H1 (cell line): Measurements from ENCODE around the gene UBTD1. TPM values are rescaled to one million over a fixed set of nuclear protein-coding genes. Genes with fewer than 3 reads are reported as not detected.

ENCODE experiments used
- CTCF ChIA-PET: fragments of 300-600 bp; sonication (Branson Sonifier 250); formaldehyde crosslinking; loops from one replicate; lab custom pipeline; 2021; ENCODE audit not compliant: partially characterized antibody; lab: Charles Lee
- POLR2A ChIA-PET: fragments of 300-600 bp; sonication (Branson Sonifier 250); formaldehyde crosslinking; loops from one replicate; lab custom pipeline; 2021; ENCODE audit warnings: inconsistent platforms; ENCODE audit not compliant: partially characterized antibody; lab: Charles Lee
- DNase-seq, 2 experiments: peaks; one replicate each; pipeline versions ENCODE4 v3.0.0 to v3.0.0-alpha.2; 2010 to 2022; ENCODE audit warnings: low spot score in 2 of 2, low read depth in 1 of 2, mixed read lengths in 1 of 2
- FAIRE-seq: peaks from 2 replicates; lab custom pipeline; 2011; peaks lifted over from hg19 to GRCh38; lab: Jason Lieb, UNC
- H2AFZ ChIP-seq: 2 replicates; pipeline ENCODE4 v1.8.1; 2012; ENCODE audit warnings: low read length, inconsistent platforms
- H2AK5ac ChIP-seq: 2 replicates; pipeline ENCODE4 v1.6.1; 2013; ENCODE audit warnings: low read depth, low read length
- H2BK120ac ChIP-seq: replicated peaks from 2 replicates; pipeline ENCODE3; 2013; ENCODE audit warnings: low read depth, low read length, inconsistent platforms
- H2BK12ac ChIP-seq: 2 replicates; pipeline ENCODE4 v1.6.1; 2013; ENCODE audit warnings: low read depth, low read length
- H2BK15ac ChIP-seq: 2 replicates; pipeline ENCODE4 v1.6.1; 2013; ENCODE audit warnings: low read length
- H2BK20ac ChIP-seq: 2 replicates; pipeline ENCODE4 v1.6.1; 2013; ENCODE audit warnings: low read length
- H2BK5ac ChIP-seq: 2 replicates; pipeline ENCODE4 v1.6.1; 2013; ENCODE audit warnings: low read depth, low read length
- H3K14ac ChIP-seq: 2 replicates; pipeline ENCODE4 v1.6.1; 2013; ENCODE audit warnings: inconsistent platforms; ENCODE audit not compliant: insufficient read length
- H3K18ac ChIP-seq: 2 replicates; pipeline ENCODE4 v1.6.1; 2013; ENCODE audit warnings: low read length; ENCODE audit errors: extremely low read depth
- H3K23ac ChIP-seq: 2 replicates; pipeline ENCODE4 v1.6.1; 2013; ENCODE audit warnings: inconsistent platforms; ENCODE audit not compliant: insufficient read length
- H3K23me2 ChIP-seq: 2 replicates; pipeline ENCODE4 v1.6.1; 2013; ENCODE audit warnings: low read depth, low read length
- H3K27ac ChIP-seq: 2 replicates; pipeline ENCODE4 v1.6.1; 2011; ENCODE audit warnings: low read depth, low read length, inconsistent platforms
- H3K27me3 ChIP-seq, 4 experiments: replicated peaks in 1 of 4; 1 replicate in 1 of 4; 2 replicates in 3 of 4; pipeline versions ENCODE4 v1.6.1 to v1.8.1; 2011 to 2013; ENCODE audit warnings: low read length in 3 of 4, mild to moderate bottlenecking in 3 of 4, inconsistent platforms in 2 of 4, mixed read lengths in 2 of 4, moderate library complexity in 1 of 4; ENCODE audit not compliant: control insufficient read depth in 3 of 4, insufficient read depth in 3 of 4; ENCODE audit errors: extremely low read depth in 1 of 4
- H3K36me3 ChIP-seq, 4 experiments: 2 replicates each; pipeline versions ENCODE4 v1.6.1 to v1.8.1; 2011 to 2013; ENCODE audit warnings: mild to moderate bottlenecking in 4 of 4, low read length in 3 of 4, moderate library complexity in 2 of 4, control low read depth in 1 of 4, inconsistent platforms in 1 of 4; ENCODE audit not compliant: insufficient read depth in 4 of 4, control insufficient read depth in 2 of 4
- H3K4ac ChIP-seq: replicated peaks from 2 replicates; pipeline ENCODE3; 2013; ENCODE audit warnings: low read length, low read depth, mixed read lengths, inconsistent platforms; ENCODE audit not compliant: insufficient read length
- H3K4me1 ChIP-seq, 4 experiments: replicated peaks in 1 of 4; 1 replicate in 1 of 4; 2 replicates in 3 of 4; pipeline versions ENCODE4 v1.6.1 to v1.8.1; 2011 to 2013; ENCODE audit warnings: low read length in 3 of 4, inconsistent platforms in 2 of 4, mixed read lengths in 1 of 4; ENCODE audit not compliant: insufficient read depth in 4 of 4, control insufficient read depth in 3 of 4
- H3K4me2 ChIP-seq, 2 experiments: 2 replicates each; pipeline versions ENCODE4 v1.6.1 to v1.8.1; 2011 to 2013; ENCODE audit warnings: low read depth in 2 of 2, low read length in 2 of 2, control low read depth in 1 of 2, inconsistent platforms in 1 of 2, mild to moderate bottlenecking in 1 of 2; ENCODE audit not compliant: insufficient read depth in 1 of 2
- H3K4me3 ChIP-seq, 4 experiments: fragments of 200-600, 300-600 bp in 1 of 4; sonication (generic), shearing (Covaris generic), sonication (Bioruptor Twin) in 1 of 4; 2 replicates each; pipeline versions ENCODE4 v1.5.1 to v1.8.1; 2011 to 2016; ENCODE audit warnings: low read length in 4 of 4, low read depth in 3 of 4, control low read depth in 2 of 4, inconsistent platforms in 2 of 4, mild to moderate bottlenecking in 2 of 4, mixed read lengths in 1 of 4, moderate library complexity in 1 of 4; ENCODE audit not compliant: insufficient read depth in 2 of 4; ENCODE audit errors: extremely low read depth in 1 of 4
- H3K56ac ChIP-seq: replicated peaks from 2 replicates; pipeline ENCODE3; 2013; ENCODE audit warnings: low read depth, mild to moderate bottlenecking, mixed read lengths, low read length, inconsistent platforms; ENCODE audit not compliant: insufficient read length
- H3K79me1 ChIP-seq: 2 replicates; pipeline ENCODE4 v1.6.1; 2013; ENCODE audit warnings: low read depth, low read length, control low read depth
- H3K79me2 ChIP-seq, 2 experiments: 2 replicates each; pipeline versions ENCODE4 v1.6.1 to v1.8.1; 2012 to 2013; ENCODE audit warnings: low read length in 2 of 2, mild to moderate bottlenecking in 2 of 2, inconsistent platforms in 1 of 2; ENCODE audit not compliant: insufficient read depth in 2 of 2, control insufficient read depth in 1 of 2
- H3K9ac ChIP-seq, 4 experiments: replicated peaks in 1 of 4; 1 replicate in 1 of 4; 2 replicates in 3 of 4; pipeline versions ENCODE4 v1.6.1 to v1.8.1; 2011 to 2013; ENCODE audit warnings: low read depth in 3 of 4, low read length in 3 of 4, control low read depth in 2 of 4, mild to moderate bottlenecking in 2 of 4, moderate library complexity in 2 of 4, inconsistent platforms in 1 of 4; ENCODE audit errors: extremely low read depth in 1 of 4
- H3K9me3 ChIP-seq, 2 experiments: 2 replicates each; pipeline versions ENCODE4 v1.6.1 to v1.8.1; 2012 to 2013; ENCODE audit warnings: mild to moderate bottlenecking in 2 of 2, moderate library complexity in 2 of 2, control low read depth in 1 of 2, inconsistent platforms in 1 of 2, low read depth in 1 of 2, low read length in 1 of 2, mixed read lengths in 1 of 2; ENCODE audit not compliant: insufficient read depth in 2 of 2
- H4K20me1 ChIP-seq, 2 experiments: replicated peaks in 1 of 2; 2 replicates each; pipeline versions ENCODE3 to v1.8.1; 2011 to 2013; ENCODE audit warnings: inconsistent platforms in 2 of 2, low read length in 2 of 2, mild to moderate bottlenecking in 1 of 2; ENCODE audit not compliant: insufficient read depth in 2 of 2, control insufficient read depth in 1 of 2
- H4K5ac ChIP-seq: 2 replicates; pipeline ENCODE4 v1.6.1; 2013; ENCODE audit warnings: low read length, low read depth, mixed read lengths, inconsistent platforms; ENCODE audit not compliant: insufficient read length
- H4K8ac ChIP-seq: 2 replicates; pipeline ENCODE4 v1.8.0; 2013; ENCODE audit warnings: mild to moderate bottlenecking, moderate library complexity, low read length, inconsistent platforms; ENCODE audit not compliant: insufficient read depth; ENCODE audit errors: extremely low read depth
- H4K91ac ChIP-seq: replicated peaks from 2 replicates; pipeline ENCODE3; 2013; ENCODE audit warnings: low read length, mixed read lengths, inconsistent platforms; ENCODE audit not compliant: insufficient read length
- ASH2L ChIP-seq: fragments of 200-600, 300-600 bp; sonication (generic); IDR thresholded peaks from one replicate; pipeline ENCODE4 v1.7.1; 2017; ENCODE audit warnings: low read length
- BRCA1 ChIP-seq: IDR thresholded peaks from 2 replicates; pipeline ENCODE4 v1.6.1; 2012; ENCODE audit warnings: low read depth, low read length, improper control_type of control experiment
- CHD2 ChIP-seq: IDR thresholded peaks from 2 replicates; pipeline ENCODE4 v1.6.1; 2012; ENCODE audit warnings: low read length, improper control_type of control experiment
- EGR1 ChIP-seq: IDR thresholded peaks from 2 replicates; pipeline ENCODE4 v1.6.1; 2011; ENCODE audit warnings: low read depth, low read length, borderline replicate concordance
- KDM1A ChIP-seq: fragments of 200-600, 300-600 bp; sonication (generic); IDR thresholded peaks from 2 replicates; pipeline ENCODE4 v1.7.1; 2016; ENCODE audit warnings: mild to moderate bottlenecking, low read length, borderline replicate concordance
- SIN3A ChIP-seq, 2 experiments: IDR thresholded peaks in 1 of 2; conservative IDR thresholded peaks in 1 of 2; 2 replicates each; pipeline ENCODE4 v1.6.1; 2011 to 2012; ENCODE audit warnings: low read length in 2 of 2, improper control_type of control experiment in 1 of 2, low read depth in 1 of 2, mild to moderate bottlenecking in 1 of 2
- SP1 ChIP-seq: IDR thresholded peaks from 2 replicates; pipeline ENCODE4 v1.6.1; 2011; ENCODE audit warnings: low read depth, low read length
- SP2 ChIP-seq: IDR thresholded peaks from 2 replicates; pipeline ENCODE4 v1.6.1; 2012; ENCODE audit warnings: mild to moderate bottlenecking, low read length, inconsistent platforms
- USF2 ChIP-seq: IDR thresholded peaks from 2 replicates; pipeline ENCODE4 v1.6.1; 2011; ENCODE audit warnings: low read length, improper control_type of control experiment
- WGBS, 2 experiments: shearing (Covaris generic) in 1 of 2; methylation state at CpG; one replicate each; pipeline versions ENCODE4 v1.1.6 to v1.1.7; 2013 to 2015; ENCODE audit warnings: low lambda C conversion rate in 2 of 2, mixed read lengths in 2 of 2, inconsistent platforms in 1 of 2, low coverage in 1 of 2, missing lambda C conversion rate in 1 of 2; ENCODE audit not compliant: insufficient replicate concordance in 2 of 2, insufficient coverage in 1 of 2, insufficient read length in 1 of 2; ENCODE audit errors: extremely low coverage in 1 of 2, missing lambda C conversion rate in 1 of 2; 5-methylcytosine and 5-hydroxymethylcytosine counted together
- polyA plus RNA-seq, 7 experiments: library from polyadenylated mRNA; depleted of rRNA in 3 of 7; stranded (reverse) in 5 of 7; unstranded in 2 of 7; fragments of >200 nt in 5 of 7; fragments of 200-250 nt in 2 of 7; gene quantifications; 1 replicate in 5 of 7; 2 replicates in 1 of 7; 4 replicates in 1 of 7; pipeline versions ENCODE4 v1.2.1 to v1.2.3, GENCODE V29; 2011 to 2013; ENCODE audit warnings: missing spikeins in 2 of 7, mixed read lengths in 2 of 7
- total RNA-seq: library from RNA; stranded (reverse); fragmentation: NEBNext Ultra II Directional; extraction: Animal tissue kit (Norgen Biotek cat#: 25700); gene quantifications from 2 replicates; pipeline ENCODE4 v1.2.1, GENCODE V29; 2021

The UBTD1 gene
- total and polyA plus RNA-seq, 2 of the 8 experiments (the other 6 are each of a cell fraction or from before 2014, with no cell fraction given) = 22.3 to 36.2 TPM

DNA sequence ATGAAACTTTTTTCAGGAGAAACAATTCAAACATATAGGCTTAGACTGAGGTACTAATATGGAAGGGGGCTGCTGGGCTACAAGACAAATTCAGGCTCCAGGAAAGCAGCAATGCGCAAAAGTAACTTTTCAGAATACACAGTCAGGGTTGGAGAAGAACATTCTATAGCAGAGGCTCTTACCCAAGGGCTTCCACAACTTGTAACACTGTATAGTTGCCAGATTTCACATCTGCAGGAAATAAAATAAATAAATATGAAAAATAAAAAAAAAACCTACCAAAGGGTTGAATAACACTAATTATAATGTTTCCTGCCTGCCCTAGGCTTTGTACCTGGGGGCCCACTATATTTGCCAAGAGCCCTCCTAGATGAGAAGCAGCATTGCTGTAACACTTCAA is 14.8 kb upstream of the UBTD1 start:
- no peak overlapping the region for H2BK20ac ChIP-seq
- H3K27me3 ChIP-seq = no peaks in the 10 kb centered on the region
- TF ChIP-seq KDM1A (no peak), SIN3A (conservative IDR thresholded peaks at IDR 0.05 in 1 of 2, IDR thresholded peaks at IDR 0.05 in 1 of 2; ENCODE audit: low read depth in 1 of 2, low read length in 2 of 2) (no peak), BRCA1 (no peak), USF2 (no peak), SP2 (no peak), EGR1 (no peak), CHD2 (no peak), ASH2L (no peak), SP1 (no peak)
- CTCF ChIA-PET = interaction anchor here (2.1 to 4.5 kb wide), 2 partner anchors 50 to 88 kb away, joined by 6 to 18 read pairs; no protein-coding TSS in a partner anchor
- peaks cover 8 to 14% (median 11%) of the 10 kb centered on the region in 4 experiments; a peak in 6 of 7 replicates for H3K4me1 ChIP-seq
- H3K36me3 ChIP-seq = peaks cover 0 to 16% (median 2%) of the 10 kb centered on the region in 4 experiments; a peak in 2 of 8 replicates
- no peak overlapping the region for H3K4ac ChIP-seq
- peaks cover 7% of the 10 kb centered on the region for H3K79me1 ChIP-seq
- H2BK5ac ChIP-seq = no peak overlapping the region
- no peak overlapping the region for H2BK15ac ChIP-seq
- POLR2A ChIA-PET = interaction anchor here (1.4 to 2.0 kb wide), 2 partner anchors 8 to 11 kb away, joined by 4 to 5 read pairs; no protein-coding TSS in a partner anchor
- H2BK12ac ChIP-seq = no peak overlapping the region
- no peaks in the 10 kb centered on the region for H3K9me3 ChIP-seq
- no peak overlapping the region for H3K18ac ChIP-seq
- peaks cover 0 to 3% of the 10 kb centered on the region in 2 experiments for H4K20me1 ChIP-seq
- H3K79me2 ChIP-seq = peaks cover 0 to 52% of the 10 kb centered on the region in 2 experiments; a peak in 2 of 4 replicates
- no peak overlapping the region for H2BK120ac ChIP-seq
- no peak overlapping the region for H2AK5ac ChIP-seq
- no peak overlapping the region for H3K4me3 ChIP-seq
- H3K4me2 ChIP-seq = no peak overlapping the region
- H3K56ac ChIP-seq = no peak overlapping the region
- H4K5ac ChIP-seq = no peak overlapping the region
- FAIRE-seq (no peak), DNase-seq (no peak)
- no peak overlapping the region for H2AFZ ChIP-seq
- H4K91ac ChIP-seq = no peak overlapping the region
- H3K23ac ChIP-seq = no peak overlapping the region
- H3K27ac ChIP-seq = no peak overlapping the region
- WGBS, 2 experiments = 86% methylated on average over 1 of the region's 1 CpG; no CpG with 5 or more reads in 1 of the 2 experiments
- H4K8ac ChIP-seq = 0 out of 2 replicates have a peak overlapping the region, but pooled peaks have one; percentile 11
- H3K14ac ChIP-seq = no peak overlapping the region
- no peaks in the 10 kb centered on the region for H3K23me2 ChIP-seq
- H3K9ac ChIP-seq = no peak overlapping the region
